ENCODE results near the gene PDXK. TPM values are rescaled to one million over a fixed set of nuclear protein-coding genes. Genes with fewer than 3 reads are reported as not detected.

PDXK gene
- total and polyA plus RNA-seq, 2 experiments from 2014 or later, result 76.2 to 82.4 TPM

DNA sequence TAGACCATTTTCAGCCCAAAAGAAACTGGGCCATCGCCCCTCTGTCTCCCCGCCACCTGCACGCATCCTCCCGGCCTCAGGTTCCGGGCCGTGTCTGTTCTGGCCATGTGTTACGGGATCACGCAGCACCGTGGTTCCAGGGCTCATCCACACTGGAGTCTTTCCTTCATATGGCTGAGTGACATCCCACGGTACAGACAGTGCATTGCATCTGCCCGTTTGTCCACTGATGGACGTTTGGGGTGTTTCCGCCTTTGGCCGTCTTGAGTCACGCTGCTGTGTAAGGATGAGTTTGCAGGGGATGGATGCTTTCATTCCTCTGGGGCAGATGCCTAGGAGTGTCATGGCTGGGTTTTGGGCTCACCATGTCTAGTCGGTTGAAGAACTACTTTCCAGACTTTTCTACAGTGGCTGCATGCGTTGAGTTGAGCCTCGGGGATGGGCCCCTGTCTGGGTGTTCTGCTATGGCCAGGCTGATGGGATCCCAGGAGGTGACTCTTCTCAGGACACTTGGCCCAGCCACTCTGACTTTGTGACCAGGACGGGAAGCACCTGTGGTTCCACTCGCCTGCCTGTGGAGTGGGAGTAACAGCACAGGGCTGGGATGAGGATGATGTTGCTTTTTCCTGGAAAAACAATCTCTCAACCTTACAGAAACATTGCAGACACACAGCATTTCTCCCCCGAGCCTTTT lies 87.2 kb downstream of the PDXK start:
- H3K9me3 ChIP-seq (ENCODE audit: low read depth), result no peaks in the 10 kb centered on the region
- DNase-seq (ENCODE audit: low read depth in 1 of 2, low spot score in 1 of 2), result no peak
- no peaks in the 10 kb centered on the region for H3K27me3 ChIP-seq
- no peak for TF ChIP-seq CTCF (IDR thresholded peaks at IDR 0.05; ENCODE audit: low read depth, low read length)
- H3K27ac ChIP-seq, result no peak overlapping the region
- H3K36me3 ChIP-seq, result no peaks in the 10 kb centered on the region
- no peak overlapping the region for H3K4me3 ChIP-seq
- no peaks in the 10 kb centered on the region for H3K4me1 ChIP-seq (ENCODE audit: low read depth)

DNA sequence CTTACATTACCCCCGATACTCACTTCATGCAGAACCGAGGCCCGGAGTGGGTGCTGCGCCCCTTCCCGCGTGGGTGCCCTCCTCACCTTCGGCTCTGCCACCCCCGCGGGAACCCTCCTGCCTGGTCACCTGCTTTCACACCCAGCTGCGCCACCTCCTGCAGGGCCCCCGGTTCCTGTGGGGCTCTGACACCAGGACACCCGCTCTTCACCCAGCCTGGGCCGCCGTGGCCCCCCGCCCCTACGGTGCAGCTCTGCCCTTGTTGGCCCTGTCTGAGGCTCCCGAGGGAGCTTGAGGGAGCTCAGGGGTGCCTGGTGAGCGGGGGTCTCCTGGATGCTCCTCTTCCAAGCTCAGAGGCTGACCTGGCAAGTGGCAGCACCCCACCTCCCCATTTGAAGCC lies 89.4 kb downstream of the PDXK start:
- no peaks in the 10 kb centered on the region for H3K9me3 ChIP-seq (ENCODE audit: low read depth)
- TF ChIP-seq CTCF (IDR thresholded peaks at IDR 0.05; ENCODE audit: low read depth, low read length), result no peak
- no peak overlapping the region for H3K4me3 ChIP-seq
- H3K36me3 ChIP-seq, result no peaks in the 10 kb centered on the region
- H3K27ac ChIP-seq, result no peak overlapping the region
- no peaks in the 10 kb centered on the region for H3K4me1 ChIP-seq (ENCODE audit: low read depth)
- no peak for DNase-seq (ENCODE audit: low read depth in 1 of 2, low spot score in 1 of 2)
- no peaks in the 10 kb centered on the region for H3K27me3 ChIP-seq

- DNase-seq (ENCODE audit: low read depth in 1 of 2, low spot score in 1 of 2), result no peak
- Histone ChIP-seq H3K4me3 (no peak overlapping the region), H3K27me3 (no peaks in the 10 kb centered on the region), H3K27ac (no peak overlapping the region), H3K9me3 (ENCODE audit: low read depth) (no peaks in the 10 kb centered on the region), H3K36me3 (no peaks in the 10 kb centered on the region), H3K4me1 (ENCODE audit: low read depth) (no peaks in the 10 kb centered on the region)
- no peak for TF ChIP-seq CTCF (IDR thresholded peaks at IDR 0.05; ENCODE audit: low read depth, low read length)
Measured at GRCh38 chr21:43808832-43809251, 89.9 kb downstream of the PDXK start.

DNA sequence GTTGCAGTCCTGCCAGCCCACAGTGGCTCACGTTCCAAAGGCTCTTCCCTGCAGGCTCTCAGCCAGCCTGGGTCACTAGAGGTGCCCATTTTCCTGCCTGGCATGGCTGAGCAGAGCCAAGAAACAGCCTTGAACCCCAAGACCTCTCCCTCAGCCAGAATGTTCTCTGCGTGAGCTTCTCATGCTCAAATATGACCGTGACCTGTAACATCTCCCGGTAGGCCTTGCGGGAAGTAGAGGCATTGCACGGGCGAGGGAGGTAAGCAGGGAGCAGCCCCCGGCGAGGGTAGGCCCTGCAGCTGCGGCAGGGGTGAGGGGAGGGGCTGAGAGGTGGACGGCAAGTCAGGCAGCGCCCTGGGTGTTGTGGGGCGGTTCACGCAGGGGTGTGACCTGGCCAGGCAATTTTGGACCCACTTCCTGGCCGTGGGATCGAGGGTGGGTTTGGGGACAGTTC lies 90.4 kb downstream of the PDXK start:
- no peak for DNase-seq (ENCODE audit: low read depth in 1 of 2, low spot score in 1 of 2)
- no peaks in the 10 kb centered on the region for H3K27me3 ChIP-seq

GRCh38 chr21:43809853-43810504 lies 91.0 kb downstream of the PDXK start:
- Histone ChIP-seq H3K36me3 (no peaks in the 10 kb centered on the region), H3K4me3 (no peak overlapping the region), H3K4me1 (ENCODE audit: low read depth) (no peaks in the 10 kb centered on the region), H3K27me3 (no peaks in the 10 kb centered on the region), H3K9me3 (ENCODE audit: low read depth) (no peaks in the 10 kb centered on the region), H3K27ac (no peak overlapping the region)
- no peak for TF ChIP-seq CTCF (IDR thresholded peaks at IDR 0.05; ENCODE audit: low read depth, low read length)
- DNase-seq (ENCODE audit: low read depth in 1 of 2, low spot score in 1 of 2), result no peak

More for the DNA sequence above, 90.4 kb downstream of the PDXK start:
- no peak for TF ChIP-seq CTCF (IDR thresholded peaks at IDR 0.05; ENCODE audit: low read depth, low read length)
- H3K9me3 ChIP-seq (ENCODE audit: low read depth), result no peaks in the 10 kb centered on the region
- H3K4me1 ChIP-seq (ENCODE audit: low read depth), result no peaks in the 10 kb centered on the region
- H3K4me3 ChIP-seq, result no peak overlapping the region
- no peak overlapping the region for H3K27ac ChIP-seq
- no peaks in the 10 kb centered on the region for H3K36me3 ChIP-seq

Measured in cardiac muscle cell (in vitro differentiated cells and primary cell).